SU-DHL-6 (cell line): ENCODE data around the gene AIMP2.
A peak's percentile ranks its signal among the peaks of the same experiment; 100 is the strongest.

Source experiments
- EZH2phosphoT487 ChIP-seq: fragments of 200-600 bp; sonication (generic), shearing (Covaris generic); conservative IDR thresholded peaks from 2 replicates; pipeline ENCODE4 v1.6.1; 2018; ENCODE audit warnings: mild to moderate bottlenecking, antibody characterized with exemption, low read length, moderate library complexity, mixed read lengths
- TF ChIP-seq, protein P1 (sequence below): fragments of 200-600 bp; sonication (generic); IDR thresholded peaks from one replicate; pipeline ENCODE4 v1.5.1; 2017; ENCODE audit warnings: antibody characterized with exemption, mild to moderate bottlenecking, low read length, moderate library complexity; ENCODE audit not compliant: insufficient read depth, poor library complexity, severe bottlenecking

DNA sequence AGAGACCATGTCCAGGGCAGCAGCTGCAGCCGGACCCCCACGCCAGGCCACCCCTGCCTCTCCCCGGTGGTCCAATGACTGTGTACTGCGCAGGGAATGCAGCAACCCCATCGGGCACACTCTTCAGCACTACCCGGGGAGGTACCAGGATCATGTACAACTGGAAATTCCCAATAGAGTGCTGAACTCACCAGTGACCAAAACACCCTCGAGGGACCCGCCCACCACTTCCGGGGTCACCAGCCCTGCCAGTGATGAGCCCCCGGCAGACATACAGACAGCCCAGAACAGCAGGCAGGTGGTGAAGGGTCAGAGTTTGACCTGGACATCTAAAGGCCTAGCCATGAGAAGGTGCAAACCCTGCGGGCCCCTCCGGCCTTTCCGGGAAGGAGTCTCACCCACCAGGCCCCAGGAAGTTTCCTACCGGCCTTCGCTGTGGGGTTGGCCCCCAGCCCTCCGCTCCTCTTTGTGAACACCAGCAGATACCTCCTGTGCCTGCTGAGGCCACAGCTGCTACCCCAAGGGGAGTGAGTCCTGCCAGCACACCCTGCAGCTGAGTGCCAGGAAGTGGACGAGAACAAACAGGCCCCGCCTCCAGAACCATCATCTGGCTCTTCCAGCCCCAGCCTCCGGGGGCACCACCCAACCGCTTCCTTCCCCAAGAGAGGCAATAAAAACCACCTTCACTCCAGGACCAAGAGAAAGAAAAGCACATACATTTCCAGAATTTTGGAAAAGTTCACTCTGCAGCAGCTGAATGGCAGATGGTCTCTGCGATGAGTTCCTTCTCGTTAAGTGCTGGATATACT, 17.1 kb downstream of the AIMP2 start:
- TF ChIP-seq, protein P1, sequence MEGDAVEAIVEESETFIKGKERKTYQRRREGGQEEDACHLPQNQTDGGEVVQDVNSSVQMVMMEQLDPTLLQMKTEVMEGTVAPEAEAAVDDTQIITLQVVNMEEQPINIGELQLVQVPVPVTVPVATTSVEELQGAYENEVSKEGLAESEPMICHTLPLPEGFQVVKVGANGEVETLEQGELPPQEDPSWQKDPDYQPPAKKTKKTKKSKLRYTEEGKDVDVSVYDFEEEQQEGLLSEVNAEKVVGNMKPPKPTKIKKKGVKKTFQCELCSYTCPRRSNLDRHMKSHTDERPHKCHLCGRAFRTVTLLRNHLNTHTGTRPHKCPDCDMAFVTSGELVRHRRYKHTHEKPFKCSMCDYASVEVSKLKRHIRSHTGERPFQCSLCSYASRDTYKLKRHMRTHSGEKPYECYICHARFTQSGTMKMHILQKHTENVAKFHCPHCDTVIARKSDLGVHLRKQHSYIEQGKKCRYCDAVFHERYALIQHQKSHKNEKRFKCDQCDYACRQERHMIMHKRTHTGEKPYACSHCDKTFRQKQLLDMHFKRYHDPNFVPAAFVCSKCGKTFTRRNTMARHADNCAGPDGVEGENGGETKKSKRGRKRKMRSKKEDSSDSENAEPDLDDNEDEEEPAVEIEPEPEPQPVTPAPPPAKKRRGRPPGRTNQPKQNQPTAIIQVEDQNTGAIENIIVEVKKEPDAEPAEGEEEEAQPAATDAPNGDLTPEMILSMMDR: peak; percentile 14
- no peak for TF ChIP-seq EZH2phosphoT487
